CD4-positive, alpha-beta T cell treated with Interleukin-15 for 4 hours (primary cell): ENCODE measurements around the gene RNF43.
A peak's percentile ranks its signal among the peaks of the same experiment; 100 is the strongest.

Experiments
- DNase-seq: peaks from one replicate; pipeline ENCODE4 v3.0.0-alpha.2; 2020; ENCODE audit warnings: low spot score

Gene RNF43

GRCh38 chr17:58417300-58418092 lies at the start of gene RNF43:
Gene RNF43 (minus strand): TSS chr17:58417534. CDS start chr17:58415577, 1,957 bp downstream.
- peak; percentile 92 for DNase-seq

- DNase-seq = no peak
Observed at GRCh38 chr17:58455491-58455890, 38.2 kb upstream of the RNF43 start.

GRCh38 chr17:58452738-58453137 lies 35.4 kb upstream of the RNF43 start:
- DNase-seq = no peak

DNA sequence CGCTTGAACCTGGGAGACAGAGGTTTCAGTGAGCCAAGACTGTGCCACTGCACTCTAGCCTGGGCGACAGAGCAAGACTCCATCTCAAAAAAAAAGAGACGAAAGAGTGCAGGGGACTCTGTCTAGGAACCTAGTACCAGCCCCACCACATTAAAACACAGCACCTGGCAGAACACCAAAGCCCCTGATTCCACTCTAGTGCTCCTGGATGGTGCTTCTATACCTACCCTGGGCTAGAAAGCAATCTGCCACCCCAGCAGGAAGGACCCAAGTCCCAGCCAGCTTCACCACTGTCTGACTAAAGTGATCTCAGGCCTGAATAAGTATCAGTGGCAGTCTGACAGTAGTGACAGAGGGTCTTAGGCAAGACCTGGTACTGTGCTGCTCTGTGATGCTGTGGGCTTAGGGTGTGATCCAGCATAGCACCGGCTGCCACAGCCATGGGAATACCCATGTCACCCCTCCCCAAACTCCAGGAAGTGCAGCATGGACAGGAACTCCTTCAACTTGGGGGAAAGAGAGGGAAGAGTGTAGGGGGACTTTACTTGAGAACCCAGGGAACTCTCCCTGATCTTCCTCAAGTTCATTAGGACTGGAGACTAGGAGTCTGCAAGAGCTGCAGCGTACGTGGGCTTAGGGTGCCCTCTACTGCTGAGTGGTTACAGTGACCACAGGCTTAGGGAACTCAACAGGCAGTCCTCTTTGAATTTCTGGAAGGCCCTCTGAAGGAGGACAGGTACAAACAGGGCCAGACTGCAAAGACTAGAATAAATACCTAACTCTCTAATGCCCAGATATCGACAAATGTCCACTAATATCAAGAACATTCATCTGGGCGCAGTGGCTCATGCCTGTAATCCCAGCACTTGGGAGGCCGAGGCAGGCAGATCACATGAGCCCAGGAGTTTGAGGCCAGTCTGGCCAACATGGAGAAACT lies 30.0 kb upstream of the RNF43 start:
- peak; percentile 64 for DNase-seq

DNA sequence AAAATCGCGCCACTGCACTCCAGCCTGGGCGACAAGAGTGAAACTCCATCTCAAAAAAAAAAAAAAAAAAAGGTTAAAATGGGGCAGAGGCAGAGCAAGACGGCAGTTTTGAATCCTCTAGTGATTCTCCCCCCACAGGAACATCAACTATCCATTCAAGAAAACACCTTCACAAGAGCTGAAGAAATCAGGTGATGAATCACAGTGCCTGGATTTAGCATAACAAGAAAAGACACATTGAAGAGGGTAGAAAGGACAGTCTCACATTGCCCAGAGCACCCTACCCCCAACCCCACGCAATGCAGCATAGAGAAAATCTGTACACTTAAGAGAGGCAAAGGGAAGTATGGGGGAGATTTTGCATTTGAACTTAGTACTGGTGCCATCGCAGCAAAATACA lies 28.8 kb upstream of the RNF43 start:
- no peak for DNase-seq

DNA sequence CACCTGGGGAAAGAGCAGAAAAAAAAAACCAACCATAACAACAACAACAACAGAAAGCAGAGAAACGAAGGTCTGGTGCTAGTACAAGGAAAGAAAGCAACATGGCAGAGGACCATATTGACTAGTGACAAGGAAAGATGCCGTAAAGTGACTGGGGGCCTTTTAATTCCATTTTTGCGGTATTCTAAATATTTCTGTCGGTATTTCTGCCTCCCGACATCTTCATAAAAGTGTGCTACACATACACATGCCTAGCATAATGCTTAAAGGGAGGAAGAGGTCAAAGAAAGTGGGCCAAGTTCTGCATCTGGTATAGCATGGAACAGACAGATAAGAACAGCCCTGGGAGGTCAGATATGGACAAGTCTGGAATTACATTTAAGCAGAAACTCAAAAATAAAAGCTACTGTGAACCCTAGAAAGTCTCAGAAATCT lies 19.5 kb upstream of the RNF43 start:
- no peak for DNase-seq

DNA sequence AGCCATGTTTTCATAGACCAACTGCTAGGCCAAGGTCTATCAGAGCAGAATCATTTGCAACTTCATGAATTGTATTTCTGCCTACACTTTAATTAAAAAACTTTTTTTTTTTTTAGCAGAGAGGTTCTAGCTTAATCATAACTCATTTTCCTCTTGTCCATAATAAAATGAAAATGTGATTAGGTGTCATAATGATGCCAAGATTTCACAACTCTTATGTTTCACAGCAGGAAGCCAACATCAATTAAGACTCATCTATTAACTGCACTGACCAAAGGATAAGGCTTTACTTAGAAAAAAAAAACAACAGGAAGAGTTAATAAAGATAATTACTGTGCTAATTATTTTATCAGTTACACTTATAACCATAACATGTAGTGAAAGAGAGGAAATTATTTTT lies 18.9 kb upstream of the RNF43 start:
- no peak for DNase-seq

DNA sequence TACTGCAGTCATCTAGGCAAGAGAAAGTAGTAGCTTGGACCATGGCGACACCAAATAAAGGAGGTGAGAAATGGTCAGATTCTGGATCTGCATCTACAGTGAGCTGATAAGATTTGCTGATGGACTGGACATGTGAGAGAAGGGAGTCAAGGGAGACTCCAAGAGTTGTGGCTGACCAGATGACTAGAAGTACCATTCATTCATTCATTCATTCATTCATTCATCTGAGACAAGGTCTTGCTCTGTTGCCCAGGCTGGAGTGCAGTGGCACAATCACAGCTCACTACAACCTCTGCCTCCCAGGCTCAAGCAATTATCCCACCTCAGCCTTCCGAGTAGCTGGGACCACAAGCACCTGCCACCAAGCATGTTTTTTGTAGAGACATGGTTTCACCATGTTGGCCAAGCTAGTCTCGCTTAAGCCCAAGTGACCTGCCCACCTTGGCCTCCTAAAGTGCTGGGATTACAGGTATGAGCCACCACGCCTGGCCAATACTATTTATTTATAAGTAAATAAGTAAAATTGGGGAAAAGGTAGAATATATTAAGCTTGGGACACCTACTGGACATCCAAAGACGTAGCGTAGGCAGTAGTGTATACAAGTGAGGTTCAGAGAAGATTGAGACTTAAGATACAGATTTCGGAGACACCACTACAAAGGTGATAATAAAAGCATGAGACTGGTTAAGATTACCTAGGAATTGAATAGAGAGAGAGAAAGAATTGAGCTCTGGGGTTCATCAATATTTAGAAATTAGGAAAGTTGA lies 15.7 kb upstream of the RNF43 start:
- no peak for DNase-seq

GRCh38 chr17:58427807-58428206 lies 10.5 kb upstream of the RNF43 start:
- no peak for DNase-seq

- DNase-seq = no peak
Observed at GRCh38 chr17:58421711-58422110, 4.4 kb upstream of the RNF43 start.

DNA sequence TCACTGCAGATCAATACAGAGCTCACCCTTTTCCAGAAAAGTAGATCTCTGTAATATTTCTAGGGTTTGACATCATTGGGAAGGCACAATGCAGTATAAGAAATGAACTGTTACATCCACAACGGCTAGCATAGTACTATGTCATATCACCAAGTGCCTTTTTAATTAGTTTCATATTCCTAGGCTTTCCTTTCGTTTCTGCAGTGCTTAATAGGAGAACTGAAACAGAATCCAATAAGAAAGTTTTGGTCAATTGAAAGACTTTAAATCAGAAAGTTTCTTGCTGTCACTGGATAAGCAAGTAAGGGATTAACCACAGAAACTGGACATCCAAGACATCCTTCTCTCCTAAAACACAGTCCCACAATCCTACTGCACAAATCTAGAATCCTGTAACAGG lies 3.5 kb upstream of the RNF43 start:
- DNase-seq = no peak

DNA sequence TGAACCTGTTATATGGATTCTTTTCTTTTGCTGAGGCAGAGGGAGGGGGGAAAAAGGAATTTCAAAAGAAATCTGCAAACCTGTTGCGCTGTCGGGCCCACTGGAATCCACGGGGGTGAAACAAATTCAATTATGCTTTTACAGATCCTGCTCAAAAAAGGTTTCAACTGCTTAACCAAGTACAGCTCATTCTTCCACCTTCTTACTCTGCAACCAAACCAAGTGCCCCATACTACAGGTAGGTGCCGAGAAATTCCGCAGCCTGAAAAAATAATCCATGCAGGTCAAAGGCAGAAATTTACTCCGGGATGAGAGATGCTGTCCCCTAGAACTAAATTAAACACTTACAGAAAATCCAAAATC lies 416 bp downstream of the RNF43 start:
- DNase-seq = no peak

- no peak for DNase-seq
Observed at GRCh38 chr17:58416396-58416795, 938 bp downstream of the RNF43 start.

GRCh38 chr17:58415371-58416055 lies 1.8 kb downstream of the RNF43 start:
- no peak for DNase-seq

- no peak for DNase-seq
Observed at GRCh38 chr17:58414596-58414997, 2.7 kb downstream of the RNF43 start.

GRCh38 chr17:58413684-58414083 lies 3.6 kb downstream of the RNF43 start:
- no peak for DNase-seq

- no peak for DNase-seq
Observed at GRCh38 chr17:58412961-58413586, 4.3 kb downstream of the RNF43 start.

GRCh38 chr17:58412064-58412703 lies 5.2 kb downstream of the RNF43 start:
- no peak for DNase-seq

- DNase-seq = no peak
Observed at GRCh38 chr17:58411408-58411894, 5.9 kb downstream of the RNF43 start.

GRCh38 chr17:58410714-58411407 lies 6.5 kb downstream of the RNF43 start:
- no peak for DNase-seq
